ENCODE data around the gene DLX1. TPM values are rescaled to one million over a fixed set of nuclear protein-coding genes. Genes with fewer than 3 reads are reported as not detected.

DLX1 gene
- total RNA-seq, 1 experiment from 2014 or later: 0.87 TPM

GRCh38 chr2:172052000-172052983, 33.0 kb upstream of the DLX1 start:
- Histone ChIP-seq H3K27me3 (ENCODE audit: insufficient read depth, low read depth) (no peaks in the 10 kb centered on the region), H3F3A (ENCODE audit: insufficient read depth, low read depth) (no peaks in the 10 kb centered on the region), H3K9me3 (ENCODE audit: insufficient read depth, low read depth) (no peaks in the 10 kb centered on the region), H3K4me3 (no peak overlapping the region), H3K9me2 (ENCODE audit: insufficient read depth) (no peaks in the 10 kb centered on the region), H3K4me2 (no peak overlapping the region), H3K79me2 (ENCODE audit: low read depth) (no peaks in the 10 kb centered on the region), H4K20me1 (ENCODE audit: insufficient read depth) (no peaks in the 10 kb centered on the region), H2AFZ (no peak overlapping the region), H3K4me1 (replicated peaks; ENCODE audit: insufficient read depth) (no peaks in the 10 kb centered on the region), H3K27ac (no peak overlapping the region), H3K36me3 (ENCODE audit: low read depth) (no peaks in the 10 kb centered on the region)
- BruUV-seq (replicated peaks): no TSS peak
- ChIA-PET POLR2A (ENCODE audit: unreplicated experiment) (no interaction called here), CTCF (interaction anchor here (0.5 to 0.6 kb wide), 3 partner anchors 103 to 472 kb away, joined by 3 to 4 read pairs (median 3); no protein-coding TSS in a partner anchor)
- intact Hi-C loops (cut with micrococcal nuclease; ENCODE audit: unreplicated experiment): no loop called here
- TF ChIP-seq EZH2 (IDR thresholded peaks at IDR 0.05; ENCODE audit: low read depth) (no peak), CTCF (conservative IDR thresholded peaks at IDR 0.05) (no peak)
- DNase-seq: no peak

- Histone ChIP-seq H3K27ac (no peak overlapping the region), H3K4me1 (replicated peaks; ENCODE audit: insufficient read depth) (no peaks in the 10 kb centered on the region)
- CTCF ChIA-PET: interaction anchor here (0.6 kb wide), 1 partner anchor 24 kb away, joined by 4 read pairs; no protein-coding TSS in a partner anchor
Measured at GRCh38 chr2:172053486-172053885, 31.8 kb upstream of the DLX1 start.

GRCh38 chr2:172056293-172056692, 29.0 kb upstream of the DLX1 start:
- Histone ChIP-seq H4K20me1 (ENCODE audit: insufficient read depth) (no peaks in the 10 kb centered on the region), H3K9me3 (ENCODE audit: insufficient read depth, low read depth) (no peaks in the 10 kb centered on the region), H3K27me3 (ENCODE audit: insufficient read depth, low read depth) (no peaks in the 10 kb centered on the region), H3K79me2 (ENCODE audit: low read depth) (no peaks in the 10 kb centered on the region), H3F3A (ENCODE audit: insufficient read depth, low read depth) (no peaks in the 10 kb centered on the region), H3K36me3 (ENCODE audit: low read depth) (no peaks in the 10 kb centered on the region), H3K27ac (no peak overlapping the region), H3K4me1 (replicated peaks; ENCODE audit: insufficient read depth) (no peaks in the 10 kb centered on the region), H3K9me2 (ENCODE audit: insufficient read depth) (no peaks in the 10 kb centered on the region), H3K4me2 (no peak overlapping the region), H2AFZ (no peak overlapping the region), H3K4me3 (no peak overlapping the region)
- CTCF ChIA-PET: no interaction called here
- no TSS peak for BruUV-seq (replicated peaks)
- DNase-seq: no peak
- POLR2A ChIA-PET (ENCODE audit: unreplicated experiment): interaction anchor here (0.5 kb wide), 1 partner anchor 20 kb away, joined by 5 read pairs; no protein-coding TSS in a partner anchor
- TF ChIP-seq EZH2 (IDR thresholded peaks at IDR 0.05; ENCODE audit: low read depth) (no peak), CTCF (conservative IDR thresholded peaks at IDR 0.05) (no peak)
- intact Hi-C loops (cut with micrococcal nuclease; ENCODE audit: unreplicated experiment): no loop called here

More at GRCh38 chr2:172053486-172053885, 31.8 kb upstream of the DLX1 start:
- Histone ChIP-seq H2AFZ (no peak overlapping the region), H3K9me2 (ENCODE audit: insufficient read depth) (no peaks in the 10 kb centered on the region), H3K36me3 (ENCODE audit: low read depth) (no peaks in the 10 kb centered on the region), H3F3A (ENCODE audit: insufficient read depth, low read depth) (no peaks in the 10 kb centered on the region), H3K4me3 (no peak overlapping the region), H4K20me1 (ENCODE audit: insufficient read depth) (no peaks in the 10 kb centered on the region), H3K79me2 (ENCODE audit: low read depth) (no peaks in the 10 kb centered on the region), H3K4me2 (no peak overlapping the region), H3K27me3 (ENCODE audit: insufficient read depth, low read depth) (no peaks in the 10 kb centered on the region), H3K9me3 (ENCODE audit: insufficient read depth, low read depth) (no peaks in the 10 kb centered on the region)
- POLR2A ChIA-PET (ENCODE audit: unreplicated experiment): no interaction called here
- TF ChIP-seq CTCF (conservative IDR thresholded peaks at IDR 0.05) (no peak), EZH2 (IDR thresholded peaks at IDR 0.05; ENCODE audit: low read depth) (no peak)
- no TSS peak for BruUV-seq (replicated peaks)
- no peak for DNase-seq
- intact Hi-C loops (cut with micrococcal nuclease; ENCODE audit: unreplicated experiment): no loop called here

Data from PC-9 (cell line).